ENCODE measurements around the gene CALR.

GRCh38 chr19:12984143-12984627 lies 45.8 kb downstream of the CALR start:
- TF ChIP-seq CTCF (IDR thresholded peaks at IDR 0.05; ENCODE audit: insufficient read depth, low read length) (no peak), GABPA (IDR thresholded peaks at IDR 0.05; ENCODE audit: low read depth) (no peak)

All from HL-60 (cell line).